Measurements from ENCODE around the gene CLDN34.

DNA sequence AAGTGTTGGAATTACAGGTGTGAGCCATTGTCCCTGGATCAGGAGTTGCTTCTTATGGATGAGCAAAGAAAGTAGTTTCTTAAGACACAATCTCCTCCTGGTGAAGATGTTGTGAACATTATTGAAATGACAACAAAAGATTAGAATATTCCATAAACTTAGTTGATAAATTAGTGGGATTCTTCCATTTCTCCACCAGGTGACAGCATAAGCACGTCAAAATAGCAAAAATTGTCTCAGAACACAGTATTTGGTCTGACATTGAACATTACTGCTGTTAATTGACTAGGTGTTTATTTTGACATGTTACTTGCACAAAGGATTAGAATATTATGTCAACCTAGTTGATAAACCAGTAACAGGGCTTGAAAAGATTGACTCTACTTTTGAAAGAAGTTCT, 21.6 kb downstream of the CLDN34 start:
- TF ChIP-seq, protein P1, sequence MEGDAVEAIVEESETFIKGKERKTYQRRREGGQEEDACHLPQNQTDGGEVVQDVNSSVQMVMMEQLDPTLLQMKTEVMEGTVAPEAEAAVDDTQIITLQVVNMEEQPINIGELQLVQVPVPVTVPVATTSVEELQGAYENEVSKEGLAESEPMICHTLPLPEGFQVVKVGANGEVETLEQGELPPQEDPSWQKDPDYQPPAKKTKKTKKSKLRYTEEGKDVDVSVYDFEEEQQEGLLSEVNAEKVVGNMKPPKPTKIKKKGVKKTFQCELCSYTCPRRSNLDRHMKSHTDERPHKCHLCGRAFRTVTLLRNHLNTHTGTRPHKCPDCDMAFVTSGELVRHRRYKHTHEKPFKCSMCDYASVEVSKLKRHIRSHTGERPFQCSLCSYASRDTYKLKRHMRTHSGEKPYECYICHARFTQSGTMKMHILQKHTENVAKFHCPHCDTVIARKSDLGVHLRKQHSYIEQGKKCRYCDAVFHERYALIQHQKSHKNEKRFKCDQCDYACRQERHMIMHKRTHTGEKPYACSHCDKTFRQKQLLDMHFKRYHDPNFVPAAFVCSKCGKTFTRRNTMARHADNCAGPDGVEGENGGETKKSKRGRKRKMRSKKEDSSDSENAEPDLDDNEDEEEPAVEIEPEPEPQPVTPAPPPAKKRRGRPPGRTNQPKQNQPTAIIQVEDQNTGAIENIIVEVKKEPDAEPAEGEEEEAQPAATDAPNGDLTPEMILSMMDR (IDR thresholded peaks at IDR 0.05) = peak; percentile 14 to 50 (median 28)
- TF ChIP-seq POLR2AphosphoS5 (IDR thresholded peaks at IDR 0.05) (no peak), EP300 (IDR thresholded peaks at IDR 0.05) (no peak)

Data from gastroesophageal sphincter (tissue), 3 donors.